A549 treated with Mapracorat at 1 μM for 4 hours (cell line): Measurements from ENCODE around the gene EFHC1. TPM values are rescaled to one million over a fixed set of nuclear protein-coding genes. Genes with fewer than 3 reads are reported as not detected.

Experiments
- total RNA-seq: library from RNA; stranded (reverse); fragments of 200-300 nt; extraction: Qiagen RNA extraction; gene quantifications from 5 replicates; pipeline ENCODE4 v1.2.3, GENCODE V29; 2022

Gene EFHC1, protein sequence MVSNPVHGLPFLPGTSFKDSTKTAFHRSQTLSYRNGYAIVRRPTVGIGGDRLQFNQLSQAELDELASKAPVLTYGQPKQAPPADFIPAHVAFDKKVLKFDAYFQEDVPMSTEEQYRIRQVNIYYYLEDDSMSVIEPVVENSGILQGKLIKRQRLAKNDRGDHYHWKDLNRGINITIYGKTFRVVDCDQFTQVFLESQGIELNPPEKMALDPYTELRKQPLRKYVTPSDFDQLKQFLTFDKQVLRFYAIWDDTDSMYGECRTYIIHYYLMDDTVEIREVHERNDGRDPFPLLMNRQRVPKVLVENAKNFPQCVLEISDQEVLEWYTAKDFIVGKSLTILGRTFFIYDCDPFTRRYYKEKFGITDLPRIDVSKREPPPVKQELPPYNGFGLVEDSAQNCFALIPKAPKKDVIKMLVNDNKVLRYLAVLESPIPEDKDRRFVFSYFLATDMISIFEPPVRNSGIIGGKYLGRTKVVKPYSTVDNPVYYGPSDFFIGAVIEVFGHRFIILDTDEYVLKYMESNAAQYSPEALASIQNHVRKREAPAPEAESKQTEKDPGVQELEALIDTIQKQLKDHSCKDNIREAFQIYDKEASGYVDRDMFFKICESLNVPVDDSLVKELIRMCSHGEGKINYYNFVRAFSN
- total RNA-seq: 10.6 to 16.2 TPM (median 11.2 TPM) in 5 replicates

DNA sequence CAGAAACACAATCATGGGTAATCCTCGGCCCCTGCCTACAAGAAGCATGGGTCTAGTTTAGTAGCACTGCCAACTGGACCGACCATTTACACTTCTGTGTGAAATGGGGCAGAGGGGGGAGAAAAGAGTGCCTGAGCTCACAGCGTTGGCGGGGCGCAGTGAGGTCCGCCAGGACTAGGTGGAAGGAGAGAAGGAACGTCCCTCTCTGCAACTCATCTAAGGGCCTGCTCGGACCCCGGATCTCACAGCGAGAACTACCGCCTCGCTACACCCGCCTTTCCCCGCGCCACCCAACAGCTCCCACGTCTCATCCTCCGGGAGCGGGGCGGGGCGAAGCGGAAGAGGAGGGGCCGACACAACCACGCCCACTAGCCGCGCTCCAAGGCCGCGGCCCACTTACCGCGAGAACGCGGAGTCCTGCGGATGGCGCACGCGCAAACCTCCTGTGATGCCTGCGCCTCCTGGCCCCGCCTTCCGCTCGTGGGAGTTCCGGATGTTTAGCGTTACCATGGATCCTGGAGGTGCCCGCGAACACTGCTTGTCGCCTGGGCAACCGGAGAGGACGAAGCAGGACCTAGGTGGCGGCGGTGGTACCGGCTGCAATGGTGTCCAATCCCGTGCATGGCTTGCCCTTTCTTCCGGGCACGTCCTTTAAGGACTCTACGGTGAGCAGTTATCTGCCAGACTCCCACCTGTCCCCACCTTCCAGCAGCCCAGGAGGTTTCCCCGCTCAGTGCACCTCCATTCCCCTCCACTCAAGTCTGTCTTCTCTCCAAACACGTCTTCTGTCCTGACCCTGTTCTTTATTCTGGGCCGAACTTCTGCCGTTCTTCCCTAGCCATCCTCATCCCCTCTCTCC, at the start of gene EFHC1:
EFHC1 (plus strand) TSS at position 534 of the 859 bp plus-strand sequence; CDS start at position 603, 69 bp downstream.

Other genes starting within 250 kb of the EFHC1 start
- not detected in 5 replicates for gene IL17A, start 234.0 kb upstream of the EFHC1 start, total RNA-seq
- not detected in 5 replicates for gene IL17F, start 175.8 kb upstream of the EFHC1 start, total RNA-seq
- gene MCM3, start 135.6 kb upstream of the EFHC1 start, total RNA-seq: 75.1 to 84.7 TPM (median 77.1 TPM) in 5 replicates
- gene PAQR8, start 58.2 kb upstream of the EFHC1 start, total RNA-seq: 0.91 to 1.5 TPM (median 1.1 TPM) in 5 replicates
- gene TRAM2, start 156.7 kb downstream of the EFHC1 start, total RNA-seq: 29.7 to 36.7 TPM (median 34.3 TPM) in 5 replicates